ENCODE data around the gene OPTC. TPM values are rescaled to one million over a fixed set of nuclear protein-coding genes. Genes with fewer than 3 reads are reported as not detected.

OPTC gene
- total and polyA plus RNA-seq, 9 of the 15 experiments (the other 6 are each of a cell fraction or from before 2014, with no cell fraction given): not detected

DNA sequence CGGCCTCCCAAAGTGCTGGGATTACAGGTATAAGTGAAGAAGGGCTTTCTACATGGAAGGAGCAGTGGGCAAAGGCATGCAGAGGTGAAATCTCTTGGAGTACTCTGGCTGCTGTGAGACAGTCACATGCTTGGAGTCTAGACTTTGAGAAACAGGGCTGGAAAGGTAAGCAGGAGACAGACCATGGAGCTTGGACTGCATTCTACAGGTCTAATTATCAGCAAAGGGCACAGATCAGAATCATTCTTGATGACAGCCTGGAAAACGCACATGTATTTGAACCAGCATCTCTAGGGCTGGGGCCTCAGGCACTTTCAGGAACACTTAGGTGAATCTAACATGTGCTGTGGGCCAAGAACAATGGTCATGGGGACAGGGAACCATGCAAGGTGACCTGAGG lies 25.6 kb upstream of the OPTC start (continued):
- TF ChIP-seq, protein P1, sequence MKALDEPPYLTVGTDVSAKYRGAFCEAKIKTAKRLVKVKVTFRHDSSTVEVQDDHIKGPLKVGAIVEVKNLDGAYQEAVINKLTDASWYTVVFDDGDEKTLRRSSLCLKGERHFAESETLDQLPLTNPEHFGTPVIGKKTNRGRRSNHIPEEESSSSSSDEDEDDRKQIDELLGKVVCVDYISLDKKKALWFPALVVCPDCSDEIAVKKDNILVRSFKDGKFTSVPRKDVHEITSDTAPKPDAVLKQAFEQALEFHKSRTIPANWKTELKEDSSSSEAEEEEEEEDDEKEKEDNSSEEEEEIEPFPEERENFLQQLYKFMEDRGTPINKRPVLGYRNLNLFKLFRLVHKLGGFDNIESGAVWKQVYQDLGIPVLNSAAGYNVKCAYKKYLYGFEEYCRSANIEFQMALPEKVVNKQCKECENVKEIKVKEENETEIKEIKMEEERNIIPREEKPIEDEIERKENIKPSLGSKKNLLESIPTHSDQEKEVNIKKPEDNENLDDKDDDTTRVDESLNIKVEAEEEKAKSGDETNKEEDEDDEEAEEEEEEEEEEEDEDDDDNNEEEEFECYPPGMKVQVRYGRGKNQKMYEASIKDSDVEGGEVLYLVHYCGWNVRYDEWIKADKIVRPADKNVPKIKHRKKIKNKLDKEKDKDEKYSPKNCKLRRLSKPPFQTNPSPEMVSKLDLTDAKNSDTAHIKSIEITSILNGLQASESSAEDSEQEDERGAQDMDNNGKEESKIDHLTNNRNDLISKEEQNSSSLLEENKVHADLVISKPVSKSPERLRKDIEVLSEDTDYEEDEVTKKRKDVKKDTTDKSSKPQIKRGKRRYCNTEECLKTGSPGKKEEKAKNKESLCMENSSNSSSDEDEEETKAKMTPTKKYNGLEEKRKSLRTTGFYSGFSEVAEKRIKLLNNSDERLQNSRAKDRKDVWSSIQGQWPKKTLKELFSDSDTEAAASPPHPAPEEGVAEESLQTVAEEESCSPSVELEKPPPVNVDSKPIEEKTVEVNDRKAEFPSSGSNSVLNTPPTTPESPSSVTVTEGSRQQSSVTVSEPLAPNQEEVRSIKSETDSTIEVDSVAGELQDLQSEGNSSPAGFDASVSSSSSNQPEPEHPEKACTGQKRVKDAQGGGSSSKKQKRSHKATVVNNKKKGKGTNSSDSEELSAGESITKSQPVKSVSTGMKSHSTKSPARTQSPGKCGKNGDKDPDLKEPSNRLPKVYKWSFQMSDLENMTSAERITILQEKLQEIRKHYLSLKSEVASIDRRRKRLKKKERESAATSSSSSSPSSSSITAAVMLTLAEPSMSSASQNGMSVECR (CRISPR knock-in tag; IDR thresholded peaks at IDR 0.05): no peak

DNA sequence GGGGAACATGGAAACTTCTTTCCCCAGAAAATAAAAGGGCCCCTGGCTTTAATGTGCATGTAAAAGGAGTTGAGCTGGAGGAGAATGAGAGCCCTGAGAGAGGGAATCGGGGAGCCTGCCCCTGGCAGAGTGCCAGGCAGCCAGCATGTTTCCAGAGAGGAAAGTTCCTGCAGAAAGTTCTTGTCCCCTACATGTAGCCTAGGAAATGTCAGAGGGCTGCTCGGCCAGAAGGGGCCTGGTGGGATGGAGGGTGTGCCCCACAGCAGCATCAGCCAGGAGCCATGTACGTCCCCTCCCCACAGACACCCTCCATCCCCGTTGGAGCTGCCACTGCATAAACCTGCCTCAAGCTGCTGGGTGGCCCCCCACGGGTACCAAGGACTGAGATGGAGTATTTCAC lies 23.7 kb upstream of the OPTC start:
- Histone ChIP-seq H3K36me3 (ENCODE audit: control insufficient read depth, insufficient read depth, low read length) (no peaks in the 10 kb centered on the region), H3K9me3 (replicated peaks; ENCODE audit: control insufficient read depth, insufficient read depth, low read depth, low read length) (no peaks in the 10 kb centered on the region), H3K79me2 (ENCODE audit: control insufficient read depth, insufficient read depth, low read length) (no peaks in the 10 kb centered on the region), H3K27ac (ENCODE audit: extremely low read depth, low read depth, low read length) (no peak overlapping the region), H3K9ac (ENCODE audit: insufficient read depth in 1 of 2, low read depth in 2 of 2, low read length in 2 of 2) (no peak overlapping the region), H3K4me2 (ENCODE audit: insufficient read depth, low read length) (no peak overlapping the region), H3K4me1 (replicated peaks in 1 of 2; ENCODE audit: control insufficient read depth in 2 of 2, insufficient read depth in 2 of 2, low read length in 2 of 2) (no peaks in the 10 kb centered on the region), H2AFZ (ENCODE audit: low read depth, low read length) (no peak overlapping the region), H3K9me1 (ENCODE audit: control insufficient read depth, insufficient read depth, low read length) (no peaks in the 10 kb centered on the region), H4K20me1 (replicated peaks; ENCODE audit: control insufficient read depth, insufficient read depth, low read length) (peaks cover 6% of the 10 kb centered on the region), H3K27me3 (ENCODE audit: control insufficient read depth in 2 of 2, insufficient read depth in 2 of 2, low read length in 2 of 2) (peaks cover 34 to 73% of the 10 kb centered on the region in 2 experiments), H3K4me3 (no peak overlapping the region)
- BruUV-seq (replicated peaks): no TSS peak
- ATAC-seq (no peak), FAIRE-seq (no peak), DNase-seq (ENCODE audit: extremely low read depth in 1 of 4, low spot score in 3 of 4) (no peak)
- 0% methylated on average over 5 of the region's 5 CpGs for WGBS (ENCODE audit: insufficient coverage, low coverage, missing lambda C conversion rate)
- in situ Hi-C loops (cut with MboI): no loop called here
- TF ChIP-seq NFIC (IDR thresholded peaks at IDR 0.05) (peak; percentile 75), NFIX (CRISPR knock-in tag; IDR thresholded peaks at IDR 0.05; ENCODE audit: low read depth) (0 out of 2 replicates have a peak, but pooled peaks have one; percentile 13)
- TF ChIP-seq, protein P2, sequence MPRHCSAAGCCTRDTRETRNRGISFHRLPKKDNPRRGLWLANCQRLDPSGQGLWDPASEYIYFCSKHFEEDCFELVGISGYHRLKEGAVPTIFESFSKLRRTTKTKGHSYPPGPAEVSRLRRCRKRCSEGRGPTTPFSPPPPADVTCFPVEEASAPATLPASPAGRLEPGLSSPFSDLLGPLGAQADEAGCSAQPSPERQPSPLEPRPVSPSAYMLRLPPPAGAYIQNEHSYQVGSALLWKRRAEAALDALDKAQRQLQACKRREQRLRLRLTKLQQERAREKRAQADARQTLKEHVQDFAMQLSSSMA (CRISPR knock-in tag; IDR thresholded peaks at IDR 0.05): no peak
- intact Hi-C loops (cut with micrococcal nuclease): no loop called here
- POLR2A ChIA-PET: interaction anchor here (1.2 kb wide), 1 partner anchor 10 kb away, joined by 4 read pairs; no protein-coding TSS in a partner anchor
- CTCF ChIA-PET (ENCODE audit: low intra/inter-chr PET ratio): no interaction called here

All from K562 (cell line).